VCaP (cell line): ENCODE data around the gene TMEM80.

ENCODE experiments used
- H3K27ac ChIP-seq: fragments of 450-650 bp; 2 replicates; pipeline ENCODE4 v1.5.1; 2017
- CTCF ChIP-seq: fragments of 450-650 bp; conservative IDR thresholded peaks from 2 replicates; pipeline ENCODE4 v1.5.1; 2017; ENCODE audit warnings: mild to moderate bottlenecking, moderate library complexity

TMEM80 gene

GRCh38 chr11:698493-699115, 3.0 kb downstream of the TMEM80 start:
- H3K27ac ChIP-seq: peak overlapping the region; percentile 99
- no peak for TF ChIP-seq CTCF

- H3K27ac ChIP-seq: peak overlapping the region; percentile 99
- TF ChIP-seq CTCF: no peak
Measured at GRCh38 chr11:699116-699508, 3.5 kb downstream of the TMEM80 start.

GRCh38 chr11:699753-700152, 4.1 kb downstream of the TMEM80 start:
- no peak for TF ChIP-seq CTCF

GRCh38 chr11:701741-702461, 6.3 kb downstream of the TMEM80 start:
- peak overlapping the region; percentile 97 for H3K27ac ChIP-seq
- TF ChIP-seq CTCF: no peak

More at GRCh38 chr11:699753-700152, 4.1 kb downstream of the TMEM80 start:
- H3K27ac ChIP-seq: peak overlapping the region; percentile 99

GRCh38 chr11:702462-703461, 7.1 kb downstream of the TMEM80 start:
- TF ChIP-seq CTCF: no peak
- peak overlapping the region; percentile 97 for H3K27ac ChIP-seq

- peak overlapping the region; percentile 97 for H3K27ac ChIP-seq
- TF ChIP-seq CTCF: no peak
Measured at GRCh38 chr11:703506-703905, 7.9 kb downstream of the TMEM80 start.

GRCh38 chr11:704228-704674, 8.6 kb downstream of the TMEM80 start:
- TF ChIP-seq CTCF: no peak
- peak overlapping the region; percentile 97 for H3K27ac ChIP-seq
